Large intestine (tissue), 3 donors: ENCODE measurements around the gene ZMYND10. TPM values are rescaled to one million over a fixed set of nuclear protein-coding genes. Genes with fewer than 3 reads are reported as not detected.

Source experiments
- DNase-seq, 2 donors: peaks; one replicate each; pipeline versions ENCODE4 v3.0.0 to v3.0.0-alpha.2; 2013
- H3K27ac ChIP-seq: one replicate; pipeline ENCODE4 v1.5.1; 2013; ENCODE audit warnings: low read length
- H3K27me3 ChIP-seq: 2 replicates; pipeline ENCODE4 v1.6.1; 2013; ENCODE audit warnings: low read length; ENCODE audit not compliant: control insufficient read depth, insufficient read depth
- H3K36me3 ChIP-seq: 2 replicates; pipeline ENCODE4 v1.6.1; 2013; ENCODE audit warnings: low read length; ENCODE audit not compliant: control insufficient read depth, insufficient read depth
- H3K4me1 ChIP-seq: one replicate; pipeline ENCODE4 v1.6.1; 2013; ENCODE audit warnings: low read length; ENCODE audit not compliant: control insufficient read depth, insufficient read depth
- H3K4me3 ChIP-seq: one replicate; pipeline ENCODE4 v1.5.1; 2013; ENCODE audit warnings: low read length
- H3K9me3 ChIP-seq: one replicate; pipeline ENCODE4 v1.6.1; 2013; ENCODE audit warnings: mild to moderate bottlenecking, low read depth, low read length, moderate library complexity; ENCODE audit not compliant: control insufficient read depth
- WGBS: methylation state at CpG from one replicate; pipeline ENCODE4 v1.1.5; 2013; ENCODE audit warnings: low lambda C conversion rate; ENCODE audit not compliant: insufficient coverage; 5-methylcytosine and 5-hydroxymethylcytosine counted together
- polyA plus RNA-seq: library from polyadenylated mRNA; unstranded; fragments of 120-200 nt; gene quantifications from one replicate; pipeline ENCODE4 v1.2.1, GENCODE V29; 2013

ZMYND10 gene
- polyA plus RNA-seq, 1 donor = 0.99 TPM

DNA sequence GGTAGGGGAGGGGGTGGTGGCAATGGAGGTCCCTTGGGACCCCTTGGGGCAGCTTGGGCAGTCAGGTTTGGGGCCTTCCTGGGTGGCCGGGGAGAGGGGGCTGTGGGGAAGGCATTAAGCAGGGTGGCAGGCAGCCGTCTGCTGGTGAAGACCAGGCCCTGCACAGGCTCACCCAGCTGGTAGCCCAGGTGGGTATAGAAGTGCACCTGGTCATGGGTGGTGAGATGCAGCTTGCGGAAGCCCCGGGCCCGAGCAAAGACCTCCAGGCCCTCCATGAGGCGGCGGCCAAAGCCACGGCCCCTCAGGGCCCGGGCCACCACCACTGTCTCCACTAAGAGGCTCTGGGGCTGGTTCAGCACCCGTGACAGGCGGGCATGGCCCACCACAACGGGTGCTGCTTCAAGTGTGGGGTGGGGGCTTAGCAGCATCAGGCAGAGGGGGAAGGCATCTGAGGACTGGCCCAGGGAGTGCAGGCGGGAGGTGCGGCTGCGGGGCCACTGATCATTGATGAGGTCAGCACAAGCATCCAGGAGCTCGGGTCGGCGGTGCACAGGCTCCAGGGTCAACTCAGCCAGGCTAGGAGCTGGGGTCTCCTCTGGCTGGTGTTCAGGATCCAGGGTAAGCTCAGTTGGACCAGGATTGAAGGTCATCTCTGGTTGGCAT lies 48.7 kb downstream of the ZMYND10 start:
- Histone ChIP-seq H3K27me3 (no peaks in the 10 kb centered on the region), H3K36me3 (no peaks in the 10 kb centered on the region), H3K4me3 (no peak overlapping the region), H3K27ac (no peak overlapping the region), H3K9me3 (no peaks in the 10 kb centered on the region), H3K4me1 (peaks cover 29% of the 10 kb centered on the region)
- no CpG with 5 or more reads among the region's 18 CpGs for WGBS
- no peak for DNase-seq

DNA sequence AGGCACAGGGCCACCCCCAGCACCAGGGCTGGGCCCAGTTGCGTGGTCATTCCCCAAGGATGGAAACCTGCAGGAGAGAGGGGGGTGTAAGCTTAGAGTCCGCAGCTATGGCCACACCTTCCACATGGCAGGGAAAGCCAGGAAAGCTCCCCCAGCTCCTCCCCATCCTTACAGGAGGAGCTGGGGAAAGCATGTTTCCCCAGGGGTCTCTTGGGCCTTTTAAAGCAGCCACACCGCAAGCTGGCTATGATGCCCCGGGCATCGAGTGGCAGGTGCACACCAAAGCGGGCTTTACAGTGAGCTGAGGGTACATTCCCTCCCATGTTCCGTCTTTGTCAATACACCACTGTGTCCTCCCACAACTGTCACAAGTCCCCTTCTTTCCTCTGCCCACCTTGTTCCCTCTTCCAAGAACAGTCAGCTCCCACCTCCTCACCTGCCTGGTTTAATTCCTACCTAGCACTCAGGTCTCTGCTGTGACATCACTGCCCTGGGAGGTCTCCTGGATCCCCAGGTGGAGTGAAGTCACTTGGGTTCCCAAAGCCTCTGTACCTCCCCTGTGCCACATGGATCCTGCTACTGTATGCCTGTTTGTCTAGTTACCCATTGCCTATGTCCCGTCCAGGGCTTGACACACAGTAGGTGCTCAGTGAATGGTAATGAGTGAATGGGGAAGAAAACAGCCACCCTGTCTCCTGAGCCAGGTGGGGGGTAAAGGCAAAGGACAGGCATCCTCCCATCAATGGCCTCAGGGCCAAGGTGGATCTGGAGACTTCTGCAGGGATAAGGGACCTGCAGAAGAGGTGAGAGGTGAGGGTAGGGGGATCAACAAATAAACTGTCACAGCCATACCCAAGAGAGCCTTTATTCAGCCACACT lies 49.7 kb downstream of the ZMYND10 start:
- H3K4me1 ChIP-seq = peaks cover 37% of the 10 kb centered on the region
- no peaks in the 10 kb centered on the region for H3K9me3 ChIP-seq
- H3K36me3 ChIP-seq = no peaks in the 10 kb centered on the region
- H3K27ac ChIP-seq = no peak overlapping the region
- no peak overlapping the region for H3K4me3 ChIP-seq
- no peaks in the 10 kb centered on the region for H3K27me3 ChIP-seq
- WGBS = no CpG with 5 or more reads among the region's 8 CpGs
- no peak for DNase-seq

DNA sequence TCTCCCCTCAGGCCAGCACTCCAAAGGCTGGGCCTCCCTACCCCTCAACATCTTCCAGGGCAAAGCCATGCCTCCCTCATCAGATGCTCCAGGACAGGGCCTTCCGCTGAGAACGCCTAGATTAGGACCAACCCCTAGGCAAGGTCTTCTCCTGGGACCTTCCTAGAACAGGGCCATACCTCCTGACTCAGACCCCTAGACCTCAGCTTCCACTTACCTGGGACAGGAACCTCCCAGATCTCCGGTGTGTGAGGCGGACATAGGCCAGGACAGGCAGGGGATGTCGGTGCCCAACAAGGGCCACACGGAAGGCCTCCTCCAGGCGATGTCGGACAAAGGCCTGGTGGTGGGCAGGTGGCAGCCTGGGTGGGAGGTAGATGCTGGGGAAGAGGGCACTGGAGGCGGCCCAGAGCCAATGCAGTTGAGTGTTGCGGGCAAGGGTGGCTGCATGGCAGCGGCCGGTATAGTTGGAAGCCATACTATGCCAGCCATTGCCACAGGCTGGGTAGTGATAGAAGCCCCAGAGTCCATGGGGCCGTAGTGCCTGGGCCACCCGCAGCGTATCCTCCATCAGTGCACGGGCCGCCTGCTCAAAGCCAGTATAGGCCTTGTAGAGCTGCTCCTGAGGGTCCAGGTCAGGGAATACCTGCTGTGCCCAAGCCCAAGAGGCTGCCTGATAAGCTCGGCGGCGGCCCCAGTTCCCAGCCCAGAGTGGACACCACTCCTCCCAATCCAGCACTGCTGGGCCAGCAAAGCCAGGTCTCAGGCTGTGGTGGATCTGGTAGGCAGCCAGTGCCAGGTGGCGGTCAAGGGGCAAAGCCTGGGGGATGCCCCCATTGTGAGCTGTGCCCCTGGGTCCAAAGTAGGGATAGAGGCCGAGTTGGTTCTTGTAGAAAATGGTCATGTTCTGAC lies 50.8 kb downstream of the ZMYND10 start:
- Histone ChIP-seq H3K27ac (no peak overlapping the region), H3K27me3 (no peaks in the 10 kb centered on the region), H3K4me1 (peaks cover 34% of the 10 kb centered on the region), H3K36me3 (peaks cover 7% of the 10 kb centered on the region), H3K9me3 (no peaks in the 10 kb centered on the region), H3K4me3 (no peak overlapping the region)
- no CpG with 5 or more reads among the region's 22 CpGs for WGBS
- DNase-seq = no peak

DNA sequence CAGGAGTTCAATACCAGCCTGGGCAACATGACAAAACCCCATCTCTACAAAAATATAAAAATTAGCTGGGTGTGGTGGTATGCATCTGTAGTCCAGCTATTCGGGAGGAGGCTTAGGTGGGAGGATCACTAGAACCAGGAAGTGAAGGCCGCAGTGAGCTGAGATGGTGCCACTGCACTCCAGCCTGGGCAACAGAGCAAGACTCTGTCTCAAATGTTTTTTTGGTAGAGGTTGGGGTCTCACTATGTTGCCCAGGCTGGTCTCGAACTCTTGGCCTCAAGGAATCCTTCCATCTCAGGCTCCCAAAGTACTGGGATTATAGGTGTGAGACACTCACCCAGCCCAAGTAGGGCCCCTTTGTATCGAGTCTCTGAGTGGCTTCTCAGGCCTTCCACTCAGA lies 51.4 kb downstream of the ZMYND10 start:
- no peaks in the 10 kb centered on the region for H3K27me3 ChIP-seq
- DNase-seq = no peak
- no peak overlapping the region for H3K27ac ChIP-seq
- no peak overlapping the region for H3K4me3 ChIP-seq
- no peaks in the 10 kb centered on the region for H3K9me3 ChIP-seq
- whole genome bisulfite sequencing = no CpG with 5 or more reads among the region's 4 CpGs
- H3K4me1 ChIP-seq = peaks cover 32% of the 10 kb centered on the region
- H3K36me3 ChIP-seq = peaks cover 13% of the 10 kb centered on the region

DNA sequence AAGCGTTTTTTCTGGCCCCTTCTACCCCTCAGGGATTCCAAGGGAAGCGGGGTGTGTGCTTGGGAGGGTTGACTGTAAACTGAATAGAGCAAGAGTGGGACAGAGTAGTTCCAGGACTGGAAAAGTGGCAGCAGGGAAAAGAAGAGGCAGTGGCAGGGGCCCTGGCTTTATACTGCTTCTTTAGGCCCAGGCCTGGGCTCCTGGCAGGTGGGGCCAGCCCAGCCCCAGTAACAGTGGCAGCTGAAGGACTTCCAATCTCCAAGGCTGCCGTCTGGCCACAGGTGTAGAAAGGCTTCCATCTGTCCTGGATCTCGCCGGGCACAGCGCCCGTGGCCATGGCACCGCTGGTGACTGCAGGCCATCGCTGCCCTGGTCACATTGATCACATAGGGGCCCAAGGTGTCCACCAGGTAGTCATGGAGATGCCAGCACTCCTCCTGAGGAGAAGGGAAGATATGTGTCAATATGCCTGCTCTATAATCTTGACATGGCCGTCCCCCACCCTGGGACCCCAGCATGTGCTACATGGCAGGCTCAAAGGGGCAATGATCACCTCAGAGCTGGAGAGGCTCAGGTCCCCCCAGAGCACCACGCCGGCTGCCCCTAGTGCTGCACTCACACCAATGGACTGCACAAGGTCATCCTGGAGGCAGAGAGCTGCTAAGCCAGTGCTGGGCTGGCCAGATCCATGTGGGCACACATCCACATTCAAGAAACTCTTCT lies 52.3 kb downstream of the ZMYND10 start:
- Histone ChIP-seq H3K36me3 (peaks cover 22% of the 10 kb centered on the region), H3K4me3 (no peak overlapping the region), H3K27ac (peak overlapping the region; percentile 50), H3K27me3 (no peaks in the 10 kb centered on the region), H3K9me3 (no peaks in the 10 kb centered on the region), H3K4me1 (peaks cover 25% of the 10 kb centered on the region)
- no CpG with 5 or more reads among the region's 12 CpGs for WGBS
- no peak for DNase-seq

DNA sequence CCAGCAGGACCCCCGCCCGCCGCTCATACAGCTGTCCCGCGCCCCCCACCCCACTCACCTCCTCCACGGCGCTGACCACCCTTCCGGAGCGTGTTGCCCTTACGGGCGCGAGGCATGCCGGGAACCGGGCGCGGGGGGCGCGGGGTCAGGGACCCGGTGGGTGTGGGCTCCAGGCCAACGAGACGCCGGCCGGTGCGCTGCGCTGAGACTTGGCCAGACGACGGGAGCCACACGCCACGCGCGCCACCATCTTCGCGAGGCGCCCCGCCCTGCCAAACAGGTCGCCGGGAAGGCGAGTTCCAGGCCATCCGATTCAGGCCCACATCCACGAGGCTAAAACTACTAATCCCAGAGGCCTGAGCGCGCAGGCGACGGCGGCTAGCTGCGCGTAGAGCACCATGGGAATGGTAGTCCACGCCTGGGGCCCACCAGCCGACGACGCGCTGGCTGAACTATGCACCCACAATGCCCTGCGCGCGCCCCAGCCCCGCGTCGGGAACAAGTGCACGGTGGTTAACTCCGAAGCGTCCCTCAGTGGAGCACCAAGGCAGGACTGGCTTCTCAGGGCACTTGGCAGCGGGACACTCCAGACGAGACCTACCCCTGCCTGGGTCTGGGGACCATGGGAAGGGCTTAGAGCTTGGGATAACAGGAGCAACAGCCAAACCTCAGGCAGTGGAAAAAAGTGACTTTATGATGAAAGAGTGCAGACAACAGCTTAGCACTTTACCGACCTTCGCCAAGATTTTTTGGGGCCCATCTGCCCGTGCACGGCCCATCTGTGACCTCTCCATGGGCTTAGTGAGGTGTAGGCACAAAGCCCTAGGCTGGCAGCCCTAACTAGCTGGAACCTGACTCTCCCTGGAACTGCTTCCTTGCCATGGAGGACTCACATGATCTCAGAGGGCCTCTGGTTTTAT lies 53.1 kb downstream of the ZMYND10 start, which contains the start of gene IFRD2:
IFRD2 (minus strand) TSS at position 271 of the 920 bp plus-strand sequence; CDS start at position 116, 155 bp downstream.
- Histone ChIP-seq H3K4me3 (peak within 1 kb of the TSS; percentile 74), H3K4me1 (peaks cover 21% of the 10 kb centered on the region), H3K9me3 (no peaks in the 10 kb centered on the region), H3K27ac (peak within 1 kb of the TSS; percentile 58), H3K27me3 (no peaks in the 10 kb centered on the region), H3K36me3 (peaks cover 30% of the 10 kb centered on the region)
- WGBS = no CpG with 5 or more reads among the region's 67 CpGs
- peak; percentile 99 for DNase-seq

Other genes with a start within 250 kb of the ZMYND10 start
- 8.9 TPM for gene SEMA3F, start 190.4 kb downstream of the ZMYND10 start, polyA plus RNA-seq
- not detected for gene GNAT1, start 154.1 kb downstream of the ZMYND10 start, polyA plus RNA-seq
- 2.0 TPM for gene SLC38A3, start 140.5 kb downstream of the ZMYND10 start, polyA plus RNA-seq
- gene GNAI2, start 109.5 kb downstream of the ZMYND10 start, polyA plus RNA-seq = 118 TPM
- gene SEMA3B, start 76.6 kb downstream of the ZMYND10 start, polyA plus RNA-seq = 87.0 TPM
- gene LSMEM2, start 66.6 kb downstream of the ZMYND10 start, polyA plus RNA-seq = 0.25 TPM
- 55.4 TPM for gene IFRD2, start 53.3 kb downstream of the ZMYND10 start, polyA plus RNA-seq
- 2.7 TPM for gene HYAL3, start 46.3 kb downstream of the ZMYND10 start, polyA plus RNA-seq
- gene NAA80, start 46.3 kb downstream of the ZMYND10 start, polyA plus RNA-seq = 9.6 TPM
- 2.1 TPM for gene HYAL1, start 42.2 kb downstream of the ZMYND10 start, polyA plus RNA-seq
- gene HYAL2, start 23.0 kb downstream of the ZMYND10 start, polyA plus RNA-seq = 37.2 TPM
- 28.0 TPM for gene TUSC2, start 17.5 kb downstream of the ZMYND10 start, polyA plus RNA-seq
- gene RASSF1, start 4.9 kb downstream of the ZMYND10 start, polyA plus RNA-seq = 19.5 TPM
- 20.7 TPM for gene NPRL2, start 5.0 kb upstream of the ZMYND10 start, polyA plus RNA-seq
- gene CYB561D2, start 5.1 kb upstream of the ZMYND10 start, polyA plus RNA-seq = 20.6 TPM
- 44.2 TPM for gene TMEM115, start 13.8 kb upstream of the ZMYND10 start, polyA plus RNA-seq
- gene CACNA2D2, start 157.9 kb upstream of the ZMYND10 start, polyA plus RNA-seq = 7.5 TPM
- gene C3orf18, start 222.0 kb upstream of the ZMYND10 start, polyA plus RNA-seq = 6.8 TPM
- gene HEMK1, start 223.8 kb upstream of the ZMYND10 start, polyA plus RNA-seq = 29.9 TPM